GM15510 (cell line): ENCODE data around the gene HORMAD2.

ENCODE experiments used
- POLR2A ChIP-seq: IDR thresholded peaks from 3 replicates; pipeline ENCODE4 v1.6.1; 2011; ENCODE audit warnings: borderline replicate concordance; ENCODE audit not compliant: insufficient read length; ENCODE audit errors: extremely low read depth

Gene HORMAD2

DNA sequence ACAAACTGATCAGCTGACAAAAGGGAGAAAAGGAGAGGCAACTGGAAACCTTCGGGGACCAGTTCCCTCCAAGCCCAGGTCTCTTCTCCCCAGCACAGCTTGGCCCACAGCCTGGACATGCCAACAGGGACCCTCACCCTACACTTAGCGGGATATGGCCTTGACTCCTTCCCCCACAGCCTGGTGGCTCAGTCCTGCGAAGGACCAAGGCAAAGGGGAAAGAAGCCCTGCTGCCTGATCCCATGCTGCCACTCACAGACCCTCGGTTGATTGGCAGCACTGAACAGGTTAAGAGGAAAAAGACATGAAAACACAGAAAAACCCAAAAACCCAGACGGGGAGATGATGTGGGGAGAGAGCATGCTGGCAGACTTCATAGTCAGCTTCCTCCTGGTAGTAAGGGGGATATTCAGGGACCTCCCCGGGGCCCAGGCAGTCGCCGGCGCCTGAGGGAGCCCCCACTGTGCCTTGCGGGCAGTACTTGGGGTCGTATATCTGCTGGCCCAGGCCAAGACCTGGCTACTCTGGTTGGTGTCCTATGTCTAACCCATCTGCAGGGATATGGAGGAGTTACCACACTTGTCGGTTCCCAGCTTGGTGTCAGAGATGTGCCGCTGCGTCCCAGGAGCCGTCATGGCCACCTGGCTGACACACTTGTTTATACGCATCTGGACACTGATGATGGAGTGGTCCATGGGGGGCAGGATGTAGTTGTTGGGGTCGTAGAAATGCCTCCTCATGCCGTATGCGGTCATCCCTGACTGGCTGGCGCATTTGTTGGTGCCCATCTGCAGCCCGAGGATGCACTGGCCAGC, 34.2 kb upstream of the HORMAD2 start:
- TF ChIP-seq POLR2A = no peak

DNA sequence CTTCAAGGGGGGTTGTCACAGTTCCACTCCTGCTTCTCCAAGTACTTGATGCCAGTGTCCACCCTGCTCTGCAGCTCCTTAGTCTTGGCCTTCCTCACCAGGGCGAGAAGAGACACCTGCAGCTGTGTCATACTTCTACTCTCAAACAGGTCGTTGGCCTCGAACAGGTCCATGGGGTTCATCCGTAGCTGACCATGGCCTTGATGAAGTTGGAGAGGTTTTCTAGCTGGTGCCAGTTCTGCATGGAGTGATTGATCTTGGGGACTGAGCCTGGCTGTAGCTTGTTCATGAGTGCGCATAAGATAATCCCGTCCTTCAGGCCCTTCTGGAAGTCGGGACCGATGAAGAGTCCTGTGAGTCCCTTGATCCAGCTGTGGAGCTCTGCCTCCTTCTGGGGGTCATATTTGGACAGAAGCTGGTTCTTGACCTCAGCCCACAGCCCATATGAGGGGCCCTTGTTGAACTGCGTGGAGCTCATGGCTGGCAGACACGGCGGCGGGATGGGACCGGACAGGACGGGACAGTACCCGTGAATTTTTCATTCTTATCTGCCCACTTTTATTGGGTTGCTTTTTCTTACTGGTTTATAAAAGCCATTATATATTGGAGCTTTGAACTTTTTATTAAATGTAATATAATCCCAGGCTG, 33.4 kb upstream of the HORMAD2 start:
- no peak for TF ChIP-seq POLR2A

DNA sequence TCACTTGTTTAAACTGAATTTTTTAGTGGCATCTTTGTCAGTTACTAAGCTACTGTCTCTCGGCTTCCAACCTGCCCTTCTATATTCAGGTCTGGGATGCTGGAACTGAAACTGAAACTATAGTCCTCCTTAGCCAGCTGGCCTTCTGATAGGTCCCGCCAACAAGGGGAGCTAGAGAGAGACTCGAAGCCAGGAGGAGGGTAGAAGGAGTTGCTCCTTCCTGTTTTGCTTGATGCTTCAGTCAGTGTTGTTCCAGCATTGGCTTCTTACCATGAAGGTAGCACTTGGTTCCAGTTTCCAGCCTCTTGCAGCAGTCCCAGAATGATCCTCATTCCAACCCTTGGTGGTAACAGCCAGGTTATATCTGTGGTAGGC, 32.9 kb upstream of the HORMAD2 start:
- TF ChIP-seq POLR2A = no peak

DNA sequence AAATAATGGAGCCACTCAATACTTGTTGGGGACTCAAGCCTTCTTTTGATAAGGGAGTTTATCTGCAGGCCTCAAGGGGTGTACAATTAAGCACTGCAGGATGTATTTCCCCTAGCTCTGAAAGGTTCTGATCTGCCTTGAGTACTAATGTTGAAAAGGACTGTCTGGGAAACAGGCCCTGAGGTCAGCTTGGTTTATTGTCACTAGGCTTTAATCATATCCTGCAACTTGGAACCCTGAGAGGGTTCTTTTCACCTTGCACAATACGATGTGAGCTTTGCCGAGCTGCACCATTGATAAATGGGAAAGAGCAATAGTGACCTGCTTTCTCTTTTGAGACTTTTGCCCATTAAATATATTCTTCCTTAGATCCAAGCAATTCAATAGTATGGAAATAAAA, 31.6 kb upstream of the HORMAD2 start:
- TF ChIP-seq POLR2A = no peak

DNA sequence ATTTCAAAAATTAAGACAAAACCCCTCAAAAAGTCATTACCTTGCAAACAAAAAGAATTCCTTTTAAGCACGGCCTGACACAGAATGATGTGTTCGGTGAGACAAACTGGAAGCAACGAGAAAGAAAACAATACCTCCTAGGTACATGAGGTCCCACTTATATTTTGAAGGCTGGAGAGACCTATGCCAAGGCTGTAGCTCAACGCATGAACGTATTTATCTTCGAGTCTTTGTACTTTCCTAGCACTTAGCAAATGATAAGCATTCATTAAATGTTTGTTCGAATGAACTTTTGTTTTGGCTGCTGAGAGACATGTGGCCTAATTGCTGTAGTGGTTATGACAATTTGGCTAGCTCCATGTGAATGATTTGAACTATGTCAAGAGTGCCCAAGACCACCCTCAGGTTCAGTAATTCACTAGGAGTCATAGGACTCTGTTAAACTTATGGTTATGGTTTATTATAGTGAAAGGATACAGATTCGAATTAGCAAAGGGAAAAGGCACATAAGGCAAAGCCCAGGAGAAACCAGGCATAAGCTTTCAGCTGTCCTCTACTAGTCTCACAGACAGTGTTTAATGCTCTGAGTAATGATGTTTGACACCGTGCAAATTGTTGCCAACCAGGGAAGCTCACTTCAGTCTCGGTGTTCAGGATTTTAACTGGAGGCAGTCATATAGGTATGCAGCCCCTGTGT, 26.0 kb upstream of the HORMAD2 start:
- no peak for TF ChIP-seq POLR2A

DNA sequence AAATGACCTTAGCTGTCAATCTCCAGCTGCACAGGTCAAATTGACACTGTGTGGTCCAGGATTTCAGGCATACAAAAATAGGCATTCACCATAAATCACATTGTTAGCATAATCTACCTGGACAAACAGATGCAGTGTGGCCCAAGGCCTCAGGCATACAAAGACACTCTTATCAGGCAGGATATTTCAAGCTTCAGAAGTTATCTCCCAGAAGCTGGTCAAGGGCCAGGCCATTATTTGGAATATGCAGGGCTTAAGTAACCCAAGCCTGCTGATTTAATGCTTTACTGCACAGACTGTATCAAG, 25.5 kb upstream of the HORMAD2 start:
- TF ChIP-seq POLR2A = no peak

DNA sequence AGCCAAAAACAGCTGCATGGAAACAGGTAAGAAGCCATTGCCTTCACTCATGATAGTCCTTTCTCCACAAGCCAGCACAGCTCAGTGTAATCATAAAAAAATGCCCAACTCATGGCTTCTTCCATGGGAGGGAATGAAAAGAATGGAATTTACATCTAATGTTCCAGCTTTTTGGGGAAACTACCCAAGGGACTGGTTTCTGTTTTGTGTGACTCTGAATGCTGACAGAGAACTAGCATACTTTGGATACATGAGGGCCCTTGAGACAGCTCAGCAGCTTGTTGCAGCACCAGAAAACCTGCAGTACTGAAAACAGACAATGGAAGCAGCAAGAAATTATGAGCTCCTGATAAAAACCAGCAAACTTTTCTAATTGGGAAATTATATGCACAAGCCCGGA, 24.2 kb upstream of the HORMAD2 start:
- TF ChIP-seq POLR2A = no peak

DNA sequence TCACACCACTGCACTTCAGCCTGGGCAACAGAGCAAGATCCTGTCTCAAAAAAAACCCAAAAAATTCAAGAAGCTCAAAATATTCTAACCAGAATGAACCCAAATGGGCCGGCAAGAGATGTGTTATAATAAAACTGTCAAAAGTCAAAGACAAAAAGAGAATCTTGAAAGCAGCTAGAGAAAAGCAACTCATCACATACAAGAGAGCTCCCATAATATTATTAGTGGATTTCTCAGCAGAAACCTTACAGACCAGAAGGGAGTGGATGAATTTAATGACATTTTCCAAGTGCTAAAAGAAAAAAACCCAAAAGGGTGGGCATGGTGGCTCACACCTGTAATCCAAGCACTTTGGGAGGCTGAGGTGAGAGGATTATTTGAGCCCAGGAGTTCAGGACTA, 22.9 kb upstream of the HORMAD2 start:
- TF ChIP-seq POLR2A = no peak

DNA sequence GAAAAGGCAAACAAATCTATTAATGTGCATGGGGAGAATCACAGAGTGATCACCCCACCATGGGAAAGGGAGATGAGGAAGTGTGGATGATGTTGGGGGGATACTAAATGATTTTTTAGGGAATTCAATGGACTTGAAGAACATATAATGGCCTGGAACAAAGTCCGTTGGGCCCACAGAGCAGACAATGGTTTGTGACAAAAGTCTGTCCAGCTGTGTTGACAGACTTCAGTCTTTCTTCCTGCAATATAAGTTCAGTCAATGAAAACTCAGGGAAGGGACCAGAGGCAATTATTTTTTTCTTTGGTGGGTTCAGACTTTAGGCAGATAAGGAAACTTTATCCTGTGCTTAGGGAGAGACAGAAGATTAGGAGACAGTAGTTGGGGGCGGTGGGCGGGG, 18.0 kb upstream of the HORMAD2 start:
- TF ChIP-seq POLR2A = no peak

DNA sequence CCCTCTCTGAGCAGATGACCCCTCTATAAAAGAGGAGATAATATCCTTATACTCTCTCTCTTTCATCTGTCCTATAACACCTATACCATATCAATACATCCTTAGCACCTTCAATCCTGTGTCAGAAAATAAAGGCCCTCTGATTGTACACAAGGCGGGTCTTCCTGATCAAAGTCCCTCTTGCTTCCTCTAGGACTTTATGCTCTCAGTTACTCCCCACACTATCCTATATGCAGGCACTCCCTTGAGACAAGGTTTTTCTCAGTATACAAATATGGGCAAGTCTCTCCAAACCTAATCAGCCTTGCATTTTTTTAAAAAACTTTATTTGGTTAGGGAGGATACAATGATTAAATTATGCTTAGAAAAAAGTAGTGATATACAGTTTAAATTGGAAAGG, 17.3 kb upstream of the HORMAD2 start:
- no peak for TF ChIP-seq POLR2A

DNA sequence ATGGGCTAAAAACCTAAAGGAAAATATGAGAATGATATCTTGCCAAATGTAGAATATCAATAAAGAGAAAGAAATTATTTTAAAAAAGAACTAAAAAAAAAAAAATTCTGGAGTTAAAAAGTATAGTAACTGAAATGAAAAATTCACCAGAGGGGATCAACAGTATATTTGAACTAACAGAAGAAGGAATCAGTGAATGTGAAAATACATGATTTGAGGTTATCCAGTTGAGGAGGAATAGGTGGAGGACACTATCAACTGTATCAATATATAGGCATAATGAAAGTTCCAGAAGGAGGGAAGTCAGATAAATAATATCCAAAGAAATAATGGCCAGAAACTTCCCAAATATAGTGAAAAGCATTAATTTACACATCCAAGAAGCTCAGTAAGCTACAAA, 16.1 kb upstream of the HORMAD2 start:
- no peak for TF ChIP-seq POLR2A

DNA sequence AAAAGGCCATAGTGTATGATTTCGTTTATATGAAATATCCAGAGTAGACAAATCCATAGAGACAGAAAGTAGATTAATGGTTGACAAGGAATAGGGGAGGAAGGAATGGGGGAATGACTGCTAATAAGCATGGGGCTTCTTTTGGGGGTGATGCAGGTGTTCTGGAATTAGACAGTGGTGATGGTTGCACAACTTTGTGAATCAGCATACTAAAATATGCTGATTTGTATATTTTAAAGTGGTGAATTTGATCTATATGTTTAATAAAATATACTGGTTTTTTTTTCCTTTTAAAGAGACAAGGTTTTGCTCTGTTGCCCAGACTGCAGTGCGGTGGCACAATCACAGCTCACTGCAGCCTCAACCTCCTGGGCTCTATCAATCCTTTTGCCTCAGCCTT, 6.5 kb upstream of the HORMAD2 start:
- TF ChIP-seq POLR2A = no peak

DNA sequence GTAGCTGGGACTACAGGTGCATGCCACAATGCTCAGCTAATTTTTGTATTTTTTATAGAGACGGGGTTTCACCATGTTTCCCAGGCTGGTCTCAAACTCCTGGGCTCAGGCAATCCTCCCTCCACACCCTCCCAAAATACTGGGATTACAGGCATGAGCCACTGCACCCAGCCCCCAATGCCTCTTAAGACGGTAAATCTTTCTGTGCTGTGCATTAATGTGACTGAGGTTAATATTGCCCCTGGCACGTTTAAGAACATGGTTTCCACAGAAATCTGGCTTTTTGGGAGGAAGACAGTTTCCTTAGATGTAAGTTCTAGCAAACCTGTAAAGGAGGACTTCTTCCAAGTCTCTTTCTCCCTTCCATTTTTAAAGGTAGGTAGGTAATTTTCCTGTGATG, 6.1 kb upstream of the HORMAD2 start:
- no peak for TF ChIP-seq POLR2A

DNA sequence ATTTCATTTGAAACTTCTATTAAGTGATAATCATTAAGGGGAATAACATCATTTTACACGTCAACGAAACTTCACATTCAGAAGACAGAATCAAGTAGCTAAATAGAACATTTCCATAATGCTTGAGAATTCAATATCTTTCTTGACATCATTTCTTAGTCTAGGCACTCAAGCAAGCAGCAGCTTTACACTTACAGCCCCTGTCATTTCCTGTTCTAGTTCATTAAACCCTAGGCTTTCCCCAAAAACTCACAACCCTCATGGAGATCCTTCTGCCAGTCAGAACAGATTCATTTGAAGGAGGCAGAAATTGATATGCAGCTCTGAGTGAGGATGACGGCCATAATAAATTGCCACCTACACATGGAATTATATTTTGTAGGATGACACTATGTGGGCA, 5.3 kb upstream of the HORMAD2 start:
- no peak for TF ChIP-seq POLR2A

DNA sequence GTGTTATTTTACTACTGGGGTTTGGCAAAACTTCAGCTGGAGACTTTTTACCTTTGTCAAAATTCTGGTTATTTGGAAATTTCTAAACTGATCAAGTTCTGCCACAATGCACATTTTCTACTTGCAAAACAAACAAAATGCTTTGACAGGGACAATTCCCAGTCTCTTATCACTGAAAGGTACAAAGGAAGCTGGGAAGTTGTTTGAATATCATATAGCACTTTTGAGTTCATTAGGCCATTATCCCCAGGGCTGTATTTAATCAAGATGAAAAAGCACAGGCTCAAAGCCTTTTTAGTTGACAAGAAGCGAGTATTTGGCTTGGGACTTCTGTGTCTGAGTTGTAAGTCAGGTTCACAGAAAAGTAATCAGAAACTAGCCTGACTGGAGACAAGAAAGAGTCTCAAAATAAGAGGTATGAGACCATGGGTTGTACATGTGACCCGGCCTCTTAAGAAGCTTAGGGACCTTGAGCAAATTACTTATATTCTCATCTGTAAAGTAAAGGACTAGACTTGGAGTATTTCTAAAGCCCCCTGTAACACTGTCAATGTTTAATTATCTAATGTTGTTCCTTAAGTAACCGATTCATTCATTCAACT, 2.9 kb upstream of the HORMAD2 start:
- TF ChIP-seq POLR2A = no peak
